Heart left ventricle (tissue), 16 donors: Measurements from ENCODE around the gene GRIK1. TPM values are rescaled to one million over a fixed set of nuclear protein-coding genes. Genes with fewer than 3 reads are reported as not detected.

Experiments used
- ATAC-seq, 4 donors: fragments of 200-7000 bp; cut with Tn5 transposase; one replicate each; pipeline ENCODE4 v1.9.1; 2020 to 2022; ENCODE audit warnings: moderate library complexity in 4 of 4, mild to moderate bottlenecking in 3 of 4, moderate number of reproducible peaks in 1 of 4
- DNase-seq, 5 donors: peaks; one replicate each; pipeline ENCODE4 v3.0.0-alpha.2; 2020
- H3K27ac ChIP-seq, 12 donors: fragments of 200-600 bp; sonication (generic) in 4 of 12; one replicate each; pipeline versions ENCODE4 v1.5.0 to v1.8.0; 2016 to 2022; ENCODE audit warnings: mild to moderate bottlenecking in 2 of 12
- H3K27me3 ChIP-seq, 9 donors: fragments of 200-600 bp; sonication (generic) in 2 of 9; one replicate each; pipeline versions ENCODE4 v1.5.1 to v1.8.0; 2016 to 2022; ENCODE audit warnings: mild to moderate bottlenecking in 3 of 9
- H3K36me3 ChIP-seq, 9 donors: fragments of 200-600 bp; sonication (generic) in 2 of 9; one replicate each; pipeline versions ENCODE4 v1.5.0 to v1.8.0; 2018 to 2022; ENCODE audit warnings: mild to moderate bottlenecking in 2 of 9
- H3K4me1 ChIP-seq, 12 donors: fragments of 200-600 bp; sonication (generic) in 4 of 12; one replicate each; pipeline versions ENCODE4 v1.5.0 to v1.8.0; 2016 to 2022; ENCODE audit warnings: mild to moderate bottlenecking in 3 of 12
- H3K4me3 ChIP-seq, 12 donors: fragments of 200-600 bp; sonication (generic) in 4 of 12; one replicate each; pipeline versions ENCODE4 v1.5.0 to v1.8.0; 2017 to 2022; ENCODE audit warnings: mild to moderate bottlenecking in 9 of 12, moderate library complexity in 4 of 12
- H3K9me3 ChIP-seq, 12 donors: fragments of 200-600 bp; sonication (generic) in 4 of 12; one replicate each; pipeline versions ENCODE4 v1.5.0 to v1.8.0; 2016 to 2022; ENCODE audit warnings: mild to moderate bottlenecking in 1 of 12
- POLR2A ChIP-seq, 2 donors: fragments of 450-650 bp; IDR thresholded peaks; one replicate each; pipeline ENCODE4 v1.6.1; 2017; ENCODE audit warnings: antibody characterized with exemption in 2 of 2, mild to moderate bottlenecking in 2 of 2, moderate library complexity in 2 of 2
- WGBS, 4 donors: extraction: QIAGEN DNeasy Blood & Tissue Kit in 2 of 4; methylation state at CpG; one replicate each; pipeline versions ENCODE4 v1.1.5 to v1.1.7; 2013 to 2018; 5-methylcytosine and 5-hydroxymethylcytosine counted together
- intact Hi-C, 10 donors: fragments of 100-400 bp; cut with DNase I; formaldehyde crosslinking; loops; one replicate each; pipeline versions ENCODE4 v1.11.1 to v1.14.2; 2022
- polyA plus RNA-seq, 2 donors: library from polyadenylated mRNA; stranded (reverse); fragments of 200-250 nt; gene quantifications; one replicate each; pipeline ENCODE4 v1.2.3, GENCODE V29; 2013
- total RNA-seq, 9 donors: library from RNA; depleted of rRNA in 2 of 9; stranded (reverse); fragments of >200 nt in 2 of 9; fragmentation: NEBNext Ultra II Directional in 3 of 9; extraction: Animal tissue kit (Norgen Biotek cat#: 25700) in 3 of 9; gene quantifications; one replicate each; pipeline versions ENCODE4 v1.1.0 to v1.2.4, GENCODE V29; 2016 to 2023
- TF ChIP-seq, protein P1 (sequence below), 12 donors: fragments of 200-600 bp; sonication (generic) in 4 of 12; IDR thresholded peaks; one replicate each; pipeline versions ENCODE4 v1.5.0 to v1.8.0; 2018 to 2022; ENCODE audit warnings: antibody characterized with exemption in 12 of 12, mild to moderate bottlenecking in 5 of 12
- donor health status: ischemic (EF 13 %, LVEDD 7.1; RV severe dilation, severe dysfunction).
- donor health status: healthy with polysubstance abuse.
- donor health status: DM: no; HTN: yes; CAD: no.
- donor health status: DM: no; HTN: no; CAD: no.
- donor health status: ischemic (EF 25% LVEDD 6.9; RV normal size, moderate dysfunction).
- donor health status: ischemic (EF 25% LVEDD 5.7; RV mildly dilated, moderate dysfunction).
- donor health status: healthy.
- donor health status: DM: yes; HTN: yes; CAD: no.
- donor health status: ischemic (EF 35%, LVEDD 5.7; RV mildly dilated, moderate dysfunction).
- donor health status: nonischemic (EF 11% LVEDD 7.7; RV severe dilation, severe dysfunction).
- donor health status: DM: yes; HTN: yes; CAD: no.
- donor health status: PGD.
- donor health status: ischemic (EF 29% LVEDD 5.4; RV normal size, mild dysfunction).
- donor health status: nonischemic (EF 23%, LVEDD 6.1; RV moderate dilation, normal function).

Gene GRIK1
- total and polyA plus RNA-seq, 11 donors: 0.12 TPM; not detected in 10

DNA sequence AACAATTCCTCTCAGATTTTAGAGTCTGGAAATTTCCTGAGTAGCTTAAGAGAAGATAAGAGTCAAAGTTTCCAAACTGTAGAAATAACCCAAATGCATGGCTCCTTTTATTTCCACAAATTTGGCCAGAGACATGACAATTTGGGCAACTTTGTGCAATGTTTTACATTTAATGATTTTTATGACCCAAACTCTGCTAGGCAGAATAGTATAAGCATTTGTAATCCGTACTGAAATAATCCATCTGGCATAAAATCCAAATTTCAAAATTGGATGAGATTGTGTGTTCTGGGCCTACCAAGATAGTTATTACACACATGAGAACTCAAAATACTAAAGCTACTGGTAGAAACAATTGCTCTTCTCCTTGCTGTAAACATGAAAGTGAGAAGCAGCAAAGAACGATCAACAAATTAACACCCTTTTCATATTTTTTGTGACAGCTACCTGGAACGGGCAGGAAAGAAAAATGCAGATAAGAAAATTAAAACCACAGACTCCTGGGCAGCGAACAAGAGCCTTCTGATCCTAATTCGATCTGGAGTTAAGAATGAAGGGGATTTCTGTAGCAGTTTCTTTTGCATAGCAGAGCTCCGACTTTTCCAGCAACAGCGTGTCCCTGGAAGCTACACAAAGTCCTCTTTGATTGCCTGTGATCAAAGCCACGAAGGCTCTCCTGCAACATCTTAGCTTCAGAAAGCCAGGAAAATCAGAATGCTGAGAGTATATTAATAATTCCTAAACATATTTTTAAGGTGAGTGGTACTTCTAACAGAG is 191.2 kb downstream of the GRIK1 start:
- no peak for DNase-seq
- TF ChIP-seq POLR2A (IDR thresholded peaks at IDR 0.05): no peak
- Histone ChIP-seq H3K36me3 (no peaks in the 10 kb centered on the region), H3K4me3 (no peak overlapping the region), H3K9me3 (no peaks in the 10 kb centered on the region), H3K27me3 (no peaks in the 10 kb centered on the region), H3K27ac (peak overlapping the region in 1 of 12 donors; percentile 39), H3K4me1 (peaks cover 0 to 4% (median 0%) of the 10 kb centered on the region in 12 donors)
- intact Hi-C loops: no loop called here
- 68 to 70% (median 69%) methylated on average over 8 of the region's 8 CpGs for WGBS, 4 donors
- no peak for ATAC-seq

DNA sequence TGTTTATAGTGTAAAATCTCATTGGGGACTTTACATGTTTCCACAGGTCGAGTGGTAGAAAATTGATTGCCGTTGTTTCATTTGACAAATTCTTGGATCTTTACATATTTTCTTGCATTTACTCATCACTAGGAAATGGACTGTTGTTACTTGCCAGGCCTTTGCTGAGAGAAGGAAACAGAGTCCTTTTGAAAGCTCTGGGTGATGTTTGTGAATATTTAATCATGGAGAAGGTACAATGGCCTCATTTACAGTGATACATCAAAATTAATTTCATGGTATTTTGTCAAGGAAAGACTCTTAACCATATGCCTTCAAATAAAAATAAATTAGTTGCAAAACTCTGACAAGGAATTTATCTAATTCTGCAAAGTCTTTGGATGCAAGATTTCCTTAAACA is 198.0 kb downstream of the GRIK1 start:
- DNase-seq (no peak), ATAC-seq (no peak)
- Histone ChIP-seq H3K9me3 (no peaks in the 10 kb centered on the region), H3K27me3 (no peaks in the 10 kb centered on the region), H3K4me1 (peaks cover 0 to 6% (median 0%) of the 10 kb centered on the region in 12 donors), H3K36me3 (no peaks in the 10 kb centered on the region), H3K4me3 (no peak overlapping the region), H3K27ac (no peak overlapping the region)
- TF ChIP-seq POLR2A (IDR thresholded peaks at IDR 0.05): no peak
- TF ChIP-seq, protein P1, sequence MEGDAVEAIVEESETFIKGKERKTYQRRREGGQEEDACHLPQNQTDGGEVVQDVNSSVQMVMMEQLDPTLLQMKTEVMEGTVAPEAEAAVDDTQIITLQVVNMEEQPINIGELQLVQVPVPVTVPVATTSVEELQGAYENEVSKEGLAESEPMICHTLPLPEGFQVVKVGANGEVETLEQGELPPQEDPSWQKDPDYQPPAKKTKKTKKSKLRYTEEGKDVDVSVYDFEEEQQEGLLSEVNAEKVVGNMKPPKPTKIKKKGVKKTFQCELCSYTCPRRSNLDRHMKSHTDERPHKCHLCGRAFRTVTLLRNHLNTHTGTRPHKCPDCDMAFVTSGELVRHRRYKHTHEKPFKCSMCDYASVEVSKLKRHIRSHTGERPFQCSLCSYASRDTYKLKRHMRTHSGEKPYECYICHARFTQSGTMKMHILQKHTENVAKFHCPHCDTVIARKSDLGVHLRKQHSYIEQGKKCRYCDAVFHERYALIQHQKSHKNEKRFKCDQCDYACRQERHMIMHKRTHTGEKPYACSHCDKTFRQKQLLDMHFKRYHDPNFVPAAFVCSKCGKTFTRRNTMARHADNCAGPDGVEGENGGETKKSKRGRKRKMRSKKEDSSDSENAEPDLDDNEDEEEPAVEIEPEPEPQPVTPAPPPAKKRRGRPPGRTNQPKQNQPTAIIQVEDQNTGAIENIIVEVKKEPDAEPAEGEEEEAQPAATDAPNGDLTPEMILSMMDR (IDR thresholded peaks at IDR 0.05): no peak
- 76 to 90% (median 85%) methylated on average over 2 of the region's 2 CpGs for WGBS, 4 donors
- intact Hi-C loops: no loop called here

DNA sequence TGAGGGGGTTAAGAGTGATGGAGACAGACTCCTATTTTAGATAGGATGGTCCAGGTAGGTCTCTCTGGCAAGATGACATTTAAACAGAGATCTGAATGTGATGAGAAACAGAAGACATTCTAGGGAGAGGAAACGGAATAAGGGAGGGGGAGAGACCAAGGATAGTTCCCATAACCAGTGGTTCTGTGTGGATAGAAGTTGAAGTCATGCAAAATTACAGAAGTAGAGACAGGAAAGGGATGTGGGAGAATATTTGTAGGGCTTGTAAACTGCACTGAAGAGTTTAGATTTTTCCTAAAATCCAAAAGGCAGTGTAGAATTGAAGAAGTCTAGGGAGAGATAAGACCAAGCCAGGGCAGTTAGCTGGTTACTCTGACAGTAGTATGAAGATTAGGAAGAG is 200.6 kb downstream of the GRIK1 start:
- Histone ChIP-seq H3K27me3 (no peaks in the 10 kb centered on the region), H3K9me3 (no peaks in the 10 kb centered on the region), H3K4me1 (peaks cover 0 to 6% (median 0%) of the 10 kb centered on the region in 12 donors), H3K36me3 (no peaks in the 10 kb centered on the region), H3K27ac (no peak overlapping the region), H3K4me3 (no peak overlapping the region)
- no peak for TF ChIP-seq POLR2A (IDR thresholded peaks at IDR 0.05)
- TF ChIP-seq, protein P1 (IDR thresholded peaks at IDR 0.05): no peak
- 42 to 54% (median 49%) methylated on average over 1 of the region's 1 CpG for WGBS, 4 donors
- DNase-seq (no peak), ATAC-seq (no peak)
- intact Hi-C loops: loop anchor here in 1 of 10 donors (5.0 kb wide), 1 partner anchor 283 kb away; no protein-coding TSS in a partner anchor

DNA sequence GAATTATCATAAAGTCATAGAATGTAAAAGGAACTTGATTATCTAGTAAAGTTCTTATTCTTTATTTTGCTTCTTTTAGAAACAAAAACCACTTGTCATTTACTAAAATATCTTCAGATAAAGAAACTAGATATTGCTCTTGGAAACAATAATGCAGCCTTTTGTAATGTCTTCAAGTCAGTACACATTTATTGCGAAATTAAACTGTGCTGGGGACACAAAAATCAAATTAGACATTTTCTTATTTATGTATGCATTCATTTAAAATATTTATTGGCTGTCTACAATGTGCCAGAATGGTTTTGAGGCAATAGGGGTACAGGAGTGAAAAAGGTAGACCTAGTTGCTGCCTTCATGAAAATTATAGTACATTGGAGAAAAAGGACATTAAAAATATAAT is 201.1 kb downstream of the GRIK1 start:
- Histone ChIP-seq H3K4me1 (peaks cover 0 to 6% (median 0%) of the 10 kb centered on the region in 12 donors), H3K9me3 (no peaks in the 10 kb centered on the region), H3K36me3 (no peaks in the 10 kb centered on the region), H3K27ac (no peak overlapping the region), H3K4me3 (no peak overlapping the region), H3K27me3 (no peaks in the 10 kb centered on the region)
- intact Hi-C loops: loop anchor here in 1 of 10 donors (5.0 kb wide), 1 partner anchor 284 kb away; no protein-coding TSS in a partner anchor
- TF ChIP-seq, protein P1 (IDR thresholded peaks at IDR 0.05): no peak
- TF ChIP-seq POLR2A (IDR thresholded peaks at IDR 0.05): no peak
- ATAC-seq: no peak
- no peak for DNase-seq
- 81 to 92% (median 89%) methylated on average over 1 of the region's 1 CpG for WGBS, 4 donors
